Adrenal gland (tissue), 12 donors: ENCODE data around the gene TRAK2. TPM values are rescaled to one million over a fixed set of nuclear protein-coding genes. Genes with fewer than 3 reads are reported as not detected.

Experiments
- DNase-seq, 7 donors: peaks; one replicate each; pipeline ENCODE4 v3.0.0-alpha.2; 2019 to 2020
- H3K27ac ChIP-seq, 5 donors: fragments of 200-600 bp; sonication (generic) in 4 of 5; 1 replicate in 3 of 5; 2 replicates in 2 of 5; pipeline versions ENCODE4 v1.5.1 to v1.8.0; 2016 to 2020; ENCODE audit warnings: mild to moderate bottlenecking in 1 of 5
- H3K27me3 ChIP-seq: fragments of 200-600 bp; 2 replicates; pipeline ENCODE4 v1.8.0; 2021
- H3K36me3 ChIP-seq, 2 donors: fragments of 200-600 bp; replicated peaks in 1 of 2; 1 replicate in 1 of 2; 2 replicates in 1 of 2; pipeline versions ENCODE4 v1.5.1 to v1.8.0; 2018 to 2022
- H3K4me1 ChIP-seq, 2 donors: fragments of 200-600 bp; replicated peaks in 1 of 2; 1 replicate in 1 of 2; 2 replicates in 1 of 2; pipeline versions ENCODE4 v1.5.1 to v1.8.0; 2018 to 2021
- H3K4me3 ChIP-seq, 4 donors: fragments of 200-600 bp; sonication (generic) in 3 of 4; one replicate each; pipeline ENCODE4 v1.5.1; 2016 to 2018
- H3K9me3 ChIP-seq, 3 donors: fragments of 200-600 bp; sonication (generic) in 1 of 3; replicated peaks in 1 of 3; 1 replicate in 2 of 3; 2 replicates in 1 of 3; pipeline versions ENCODE4 v1.5.1 to v1.8.0; 2016 to 2021
- CTCF ChIP-seq, 6 experiments: fragments of 450-650 bp in 4 of 6; fragments of 200-600 bp in 2 of 6; sonication (generic) in 1 of 6; IDR thresholded peaks; 1 replicate in 5 of 6; 2 replicates in 1 of 6; pipeline versions ENCODE4 v1.5.1 to v1.8.0; 2016 to 2021; ENCODE audit warnings: antibody characterized with exemption in 6 of 6, mild to moderate bottlenecking in 2 of 6, moderate library complexity in 1 of 6
- POLR2A ChIP-seq, 2 donors: fragments of 450-650 bp; IDR thresholded peaks; one replicate each; pipeline ENCODE4 v1.6.1; 2017; ENCODE audit warnings: antibody characterized with exemption in 2 of 2, mild to moderate bottlenecking in 2 of 2, moderate library complexity in 1 of 2
- WGBS, 4 donors: extraction: QIAGEN DNeasy Blood & Tissue Kit in 2 of 4; methylation state at CpG; one replicate each; pipeline versions ENCODE4 v1.1.5 to v1.1.7; 2013 to 2017; 5-methylcytosine and 5-hydroxymethylcytosine counted together
- intact Hi-C, 2 donors: fragments of 100-400 bp; cut with DNase I; formaldehyde crosslinking; loops; one replicate each; pipeline versions ENCODE4 v1.14.1 to v1.15.0; 2022 to 2023
- polyA plus RNA-seq, 3 donors: library from polyadenylated mRNA; stranded (reverse); fragments of 200-250 nt in 2 of 3; fragments of 350-450 nt in 1 of 3; fragmentation: Illumina TruSeq in 1 of 3; extraction: RNeasy Lipid Tissue Mini Kit (QIAGEN cat#74804) in 1 of 3; gene quantifications; one replicate each; pipeline ENCODE4 v1.2.3, GENCODE V29; 2013 to 2014
- total RNA-seq, 9 donors: library from RNA; depleted of rRNA in 4 of 9; stranded (reverse); fragments of >200 nt in 4 of 9; fragments of 120-200 nt in 1 of 9; fragmentation: NEBNext Ultra II Directional in 1 of 9; extraction: Animal tissue kit (Norgen Biotek cat#: 25700) in 1 of 9; gene quantifications; one replicate each; pipeline versions ENCODE4 v1.1.0 to v1.2.4, GENCODE V29; 2013 to 2023
- donor health status: healthy with polysubstance abuse.
- donor health status: Bipolar disorder and iron deficiency.
- donor health status: DM: yes; HTN: yes; CAD: no.
- donor health status: DM: no; HTN: no; CAD: no.
- donor health status: DM: no; HTN: no; CAD: no.
- donor health status: DM: yes; HTN: yes; CAD: no.

Gene TRAK2
- total and polyA plus RNA-seq, 12 donors, result 17.6 to 66.9 (median 41.6) TPM

- Histone ChIP-seq H3K9me3 (no peaks in the 10 kb centered on the region), H3K4me3 (no peak overlapping the region), H3K27me3 (no peaks in the 10 kb centered on the region), H3K4me1 (peaks cover 10 to 51% of the 10 kb centered on the region in 2 donors), H3K36me3 (no peaks in the 10 kb centered on the region), H3K27ac (no peak overlapping the region)
- 73 to 84% (median 81%) methylated on average over 4 of the region's 4 CpGs for WGBS, 4 donors
- no peak for DNase-seq
- intact Hi-C loops, result no loop called here
- TF ChIP-seq POLR2A (IDR thresholded peaks at IDR 0.05), result no peak
- no peak for TF ChIP-seq CTCF (IDR thresholded peaks at IDR 0.05)
Observed at GRCh38 chr2:201448701-201449100, 2.6 kb downstream of the TRAK2 start.

GRCh38 chr2:201448061-201448460 is 3.2 kb downstream of the TRAK2 start:
- Histone ChIP-seq H3K27ac (no peak overlapping the region), H3K36me3 (no peaks in the 10 kb centered on the region), H3K4me1 (peaks cover 10 to 44% of the 10 kb centered on the region in 2 donors), H3K4me3 (no peak overlapping the region), H3K27me3 (no peaks in the 10 kb centered on the region), H3K9me3 (no peaks in the 10 kb centered on the region)
- intact Hi-C loops, result no loop called here
- 80 to 96% (median 90%) methylated on average over 1 of the region's 1 CpG for WGBS, 4 donors
- DNase-seq, result no peak
- TF ChIP-seq CTCF (IDR thresholded peaks at IDR 0.05) (no peak), POLR2A (IDR thresholded peaks at IDR 0.05) (no peak)

- intact Hi-C loops, result no loop called here
- WGBS, 4 donors, result 93 to 100% (median 99%) methylated on average over 1 of the region's 1 CpG
- Histone ChIP-seq H3K9me3 (no peaks in the 10 kb centered on the region), H3K4me3 (no peak overlapping the region), H3K27me3 (no peaks in the 10 kb centered on the region), H3K36me3 (no peaks in the 10 kb centered on the region), H3K27ac (no peak overlapping the region), H3K4me1 (peaks cover 10 to 44% of the 10 kb centered on the region in 2 donors)
- no peak for DNase-seq
- TF ChIP-seq POLR2A (IDR thresholded peaks at IDR 0.05) (no peak), CTCF (IDR thresholded peaks at IDR 0.05) (no peak)
Observed at GRCh38 chr2:201447086-201447485, 4.2 kb downstream of the TRAK2 start.

GRCh38 chr2:201444746-201445465 is 6.4 kb downstream of the TRAK2 start:
- no peaks in the 10 kb centered on the region for H3K36me3 ChIP-seq
- peak overlapping the region in 1 of 5 donors; percentile 33 for H3K27ac ChIP-seq
- WGBS, 4 donors, result 39 to 48% (median 45%) methylated on average over 3 of the region's 3 CpGs
- H3K4me3 ChIP-seq, result no peak overlapping the region
- intact Hi-C loops, result no loop called here
- H3K27me3 ChIP-seq, result no peaks in the 10 kb centered on the region
- no peak for TF ChIP-seq POLR2A (IDR thresholded peaks at IDR 0.05)
- TF ChIP-seq CTCF (IDR thresholded peaks at IDR 0.05), result no peak
- no peak for DNase-seq
- H3K9me3 ChIP-seq, result no peaks in the 10 kb centered on the region
- H3K4me1 ChIP-seq, result peaks cover 14 to 51% of the 10 kb centered on the region in 2 donors
